GM21423 (cell line): ENCODE results near the gene CDK14.

Experiments used
- ATAC-seq: cut with Tn5 transposase; IDR thresholded peaks from one replicate; pipeline ENCODE4 v1.9.1; 2021; ENCODE audit warnings: mild to moderate bottlenecking, moderate library complexity; ENCODE audit not compliant: unreplicated experiment

Gene CDK14

GRCh38 chr7:90988516-90988915 lies 392.4 kb downstream of the CDK14 start:
- no peak for ATAC-seq

DNA sequence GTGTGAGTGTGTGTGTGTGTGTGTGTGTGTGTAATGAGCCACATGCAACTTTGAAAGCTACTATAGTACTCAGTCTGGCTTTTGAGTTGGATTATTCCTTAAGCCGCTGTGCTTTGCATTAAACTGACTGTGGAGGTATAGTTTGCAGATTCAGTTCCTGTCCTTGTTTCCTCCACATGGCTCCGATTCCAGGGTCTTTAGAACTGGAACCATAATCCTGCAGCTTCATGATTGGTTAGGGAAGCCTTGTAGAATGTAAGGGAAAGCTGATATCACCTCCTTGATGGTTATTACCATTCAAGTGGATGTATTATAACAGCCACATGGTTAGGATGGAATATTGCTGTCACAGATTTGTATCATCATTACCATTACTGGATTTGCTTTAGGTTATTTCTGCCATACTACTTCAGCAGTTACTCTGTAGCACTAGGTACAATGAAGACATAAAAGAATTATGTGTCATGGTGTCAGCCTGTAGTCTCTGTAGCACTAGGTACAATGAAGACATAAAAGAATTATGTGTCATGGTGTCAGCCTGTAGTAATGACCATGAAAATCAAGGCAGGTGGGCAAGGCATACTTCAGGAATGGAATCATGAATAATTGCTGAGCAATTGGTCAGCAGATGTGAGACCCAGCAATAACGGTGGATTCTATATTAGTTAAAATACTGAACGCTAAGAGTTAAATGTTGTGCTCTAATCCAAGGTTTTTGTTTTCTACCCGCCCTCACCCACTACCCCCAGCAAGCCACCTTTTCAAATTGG lies 393.1 kb downstream of the CDK14 start:
- no peak for ATAC-seq

DNA sequence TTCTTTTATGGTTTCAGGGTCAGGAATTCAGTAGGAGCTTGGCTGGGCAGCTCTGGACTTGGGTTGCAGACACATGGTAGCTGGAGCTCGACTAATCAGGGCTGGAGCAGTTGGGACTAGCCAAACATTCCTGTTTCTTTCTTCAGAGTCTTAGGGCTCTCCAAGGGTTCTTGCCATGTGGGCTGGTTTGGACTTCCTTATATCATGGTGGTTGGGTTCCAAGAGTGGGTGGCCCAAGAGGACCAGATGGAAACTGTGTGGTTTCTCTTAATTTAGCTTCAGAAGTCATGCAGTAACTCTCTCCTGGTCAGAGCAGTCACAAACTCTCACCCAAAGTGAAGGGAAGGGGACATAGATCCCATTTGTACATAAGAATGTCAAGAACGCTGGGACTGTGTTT lies 398.0 kb downstream of the CDK14 start:
- no peak for ATAC-seq

GRCh38 chr7:90994601-90995000 lies 398.5 kb downstream of the CDK14 start:
- no peak for ATAC-seq

DNA sequence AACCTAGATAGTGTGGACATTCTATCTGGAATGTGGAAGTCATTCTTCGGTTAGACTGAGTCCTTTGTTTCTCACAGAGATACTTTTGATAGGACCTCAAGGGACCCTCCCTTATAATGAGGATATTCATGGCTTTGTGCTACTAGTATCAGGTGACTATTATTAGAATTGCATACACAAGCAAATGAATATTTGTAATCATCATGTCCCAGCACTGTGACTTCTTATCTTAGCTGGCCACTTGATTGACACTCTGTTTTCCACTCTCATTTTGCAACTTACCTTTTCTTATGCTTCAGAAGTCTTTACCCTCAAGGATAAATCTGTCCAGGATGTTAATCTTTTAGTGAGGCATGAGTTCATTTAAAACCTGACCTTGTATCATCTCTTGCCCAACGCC lies 399.9 kb downstream of the CDK14 start:
- ATAC-seq: no peak

GRCh38 chr7:90999989-91000979 lies 404.2 kb downstream of the CDK14 start:
- no peak for ATAC-seq

- no peak for ATAC-seq
Measured at GRCh38 chr7:91005024-91005423, 408.9 kb downstream of the CDK14 start.

GRCh38 chr7:91005841-91006240 lies 409.7 kb downstream of the CDK14 start:
- no peak for ATAC-seq

GRCh38 chr7:91007371-91007770 lies 411.2 kb downstream of the CDK14 start:
- ATAC-seq: no peak

DNA sequence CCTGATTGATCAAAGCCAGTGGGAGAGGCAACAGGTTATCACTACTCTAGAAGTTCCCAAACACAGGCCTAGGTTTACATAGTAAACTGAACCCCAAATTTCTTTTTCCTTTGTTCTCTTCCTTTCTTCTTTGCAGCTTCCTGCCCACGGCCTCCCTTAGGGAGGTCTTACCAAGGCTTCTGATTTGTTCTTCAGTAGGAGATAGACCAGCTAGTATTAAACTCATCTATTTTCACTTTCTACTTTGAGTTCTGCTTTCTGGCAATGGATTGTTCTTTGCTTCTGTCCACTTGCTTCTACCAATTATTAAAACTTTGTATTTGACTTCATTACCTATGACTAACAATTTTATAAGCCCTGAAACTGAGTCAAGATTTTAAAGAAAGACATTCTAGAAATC lies 417.0 kb downstream of the CDK14 start:
- no peak for ATAC-seq

DNA sequence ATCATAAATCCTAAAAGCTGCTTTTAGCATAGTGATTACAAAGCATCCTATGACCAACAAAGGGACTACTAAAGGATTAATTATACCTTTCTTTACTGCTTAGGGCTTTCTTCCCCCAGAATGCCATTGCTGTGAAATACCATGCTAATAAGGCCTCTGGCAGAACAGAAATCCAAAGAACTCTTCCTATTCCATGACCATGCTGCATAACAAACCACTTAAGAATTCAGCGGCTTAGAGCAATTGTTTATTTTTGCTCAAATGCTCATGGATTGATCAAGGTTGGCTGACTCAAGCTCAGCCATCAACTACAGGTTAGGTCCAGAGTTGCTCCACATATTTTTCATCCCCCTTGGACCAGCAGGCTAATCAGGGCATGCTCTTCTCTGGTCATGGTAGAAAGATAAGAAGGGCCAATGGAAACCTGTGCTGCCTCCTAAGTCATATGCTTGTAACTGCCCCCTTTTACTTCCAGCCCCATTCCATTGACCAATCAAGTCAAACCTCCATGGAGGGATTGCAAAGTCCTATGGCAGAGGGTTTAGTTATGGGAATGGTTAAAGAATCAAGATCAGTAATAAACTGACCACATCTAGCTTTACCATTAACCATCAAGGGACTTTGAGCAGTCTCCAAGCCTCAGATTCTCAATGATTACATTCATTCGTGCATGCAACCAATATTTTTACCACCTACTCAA lies 423.7 kb downstream of the CDK14 start:
- no peak for ATAC-seq

- ATAC-seq: no peak
Measured at GRCh38 chr7:91020636-91021385, 424.7 kb downstream of the CDK14 start.

GRCh38 chr7:91021956-91022355 lies 425.8 kb downstream of the CDK14 start:
- no peak for ATAC-seq

GRCh38 chr7:91025906-91026390 lies 429.8 kb downstream of the CDK14 start:
- no peak for ATAC-seq

DNA sequence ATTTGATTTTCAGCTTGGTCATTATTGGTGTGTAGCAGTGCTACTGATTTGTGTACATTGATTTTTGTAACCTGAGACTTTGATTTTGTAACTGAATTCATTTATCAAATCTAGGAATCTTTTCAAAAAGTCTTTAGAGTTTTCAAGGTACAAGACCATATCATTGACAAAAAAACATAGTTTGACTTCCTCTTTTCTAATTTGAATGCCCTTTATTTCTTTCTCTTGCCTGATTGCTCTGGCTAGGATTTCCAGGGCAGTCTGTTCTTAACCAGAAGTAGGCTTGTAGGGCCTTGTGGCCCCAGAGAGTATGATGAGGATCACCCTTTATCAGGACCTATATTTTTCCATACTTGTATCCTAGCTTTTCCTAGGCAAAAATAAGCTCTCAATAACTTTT lies 433.6 kb downstream of the CDK14 start:
- no peak for ATAC-seq

GRCh38 chr7:91030680-91031380 lies 434.7 kb downstream of the CDK14 start:
- ATAC-seq: no peak

- ATAC-seq: no peak
Measured at GRCh38 chr7:91031757-91032156, 435.6 kb downstream of the CDK14 start.

DNA sequence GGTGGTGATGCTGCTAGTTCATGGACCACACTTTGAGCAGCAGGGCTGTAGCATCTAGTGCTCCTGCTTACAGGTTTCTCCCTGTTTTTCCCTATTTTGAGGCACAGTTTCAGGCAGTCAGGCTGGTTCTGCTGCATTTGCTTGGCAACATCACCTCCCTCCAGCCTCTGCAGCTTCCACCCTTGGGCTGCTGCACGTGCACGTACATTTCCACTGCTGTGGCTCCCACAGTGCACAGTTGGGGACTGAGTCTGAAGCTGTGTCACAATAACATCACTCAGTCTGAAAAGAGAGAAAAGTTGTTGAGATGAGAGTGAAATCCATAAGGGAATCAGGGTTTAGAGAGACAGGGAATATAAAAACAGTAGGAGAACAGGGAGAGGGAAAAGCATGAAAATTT lies 437.5 kb downstream of the CDK14 start:
- ATAC-seq: no peak

DNA sequence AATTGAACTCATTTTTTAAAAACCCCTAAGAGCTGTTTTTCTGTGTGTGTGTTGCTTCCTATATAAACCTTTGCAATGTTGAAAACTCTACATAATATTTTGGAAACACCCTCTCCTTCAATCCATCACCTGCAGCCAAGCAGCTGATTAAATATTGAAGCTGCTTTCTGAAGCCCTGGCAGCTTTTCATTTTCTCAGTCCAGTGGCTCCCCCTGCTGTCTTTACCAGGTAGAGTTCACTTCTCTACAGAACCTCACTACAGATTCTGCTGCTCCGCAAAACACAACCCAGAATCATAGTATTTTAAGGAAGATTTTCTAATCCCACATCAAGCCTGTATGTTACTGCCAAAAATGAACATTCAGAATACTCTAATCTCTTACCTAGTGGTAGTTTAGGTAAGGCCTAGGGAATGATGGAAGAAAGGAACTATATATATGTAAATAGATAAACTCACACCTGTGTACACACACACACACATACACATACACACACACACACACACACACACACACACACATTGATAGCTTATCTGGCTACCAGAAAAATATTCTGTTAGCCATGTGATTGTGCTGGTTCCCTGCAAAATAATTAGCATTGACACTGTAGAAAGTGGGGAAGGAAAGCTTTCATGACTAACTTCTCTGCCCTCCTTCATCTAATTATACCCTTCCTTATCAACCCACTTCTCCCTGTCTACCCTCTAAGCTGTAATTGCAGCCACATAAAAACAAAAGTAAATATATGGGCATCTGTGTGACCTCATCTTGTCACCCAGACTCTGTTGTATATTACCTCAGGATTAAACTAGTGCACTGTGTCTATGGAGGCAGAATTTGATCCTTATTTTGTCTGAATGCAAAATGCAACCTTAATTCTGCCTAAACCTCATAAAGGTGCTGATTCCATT lies 438.6 kb downstream of the CDK14 start:
- ATAC-seq: no peak
